Measurements from ENCODE around the gene UBE2C.
"Not testable (repeated sequence)": the region's sequence is repeated elsewhere in the genome, so short reads cannot be mapped to it uniquely, and the experiment has no call there.

The UBE2C gene

GRCh38 chr20:45812157-45813005, at the start of gene UBE2C:
Gene UBE2C (plus strand): TSS chr20:45812644. CDS start chr20:45812696, 52 bp downstream.
- TF ChIP-seq GATA1 (IDR thresholded peaks at IDR 0.05; ENCODE audit: low read depth, low read length), result no peak
- TF ChIP-seq POLR2A (IDR thresholded peaks at IDR 0.05; ENCODE audit: low read length), result peak; percentile 71
- DNase-seq, result peak; percentile 96 to 98

- DNase-seq, result not testable (repeated sequence)
Observed at GRCh38 chr20:45764618-45765282, 47.7 kb upstream of the UBE2C start.

- TF ChIP-seq GATA1 (IDR thresholded peaks at IDR 0.05; ENCODE audit: low read depth, low read length) (no peak), POLR2A (IDR thresholded peaks at IDR 0.05; ENCODE audit: low read length) (no peak)
- no peak for DNase-seq
Observed at GRCh38 chr20:45765307-45765875, 47.1 kb upstream of the UBE2C start.

- TF ChIP-seq GATA1 (IDR thresholded peaks at IDR 0.05; ENCODE audit: low read depth, low read length) (no peak), POLR2A (IDR thresholded peaks at IDR 0.05; ENCODE audit: low read length) (no peak)
- no peak for DNase-seq
Observed at GRCh38 chr20:45765980-45766379, 46.5 kb upstream of the UBE2C start.

- no peak for DNase-seq
- TF ChIP-seq GATA1 (IDR thresholded peaks at IDR 0.05; ENCODE audit: low read depth, low read length), result no peak
- no peak for TF ChIP-seq POLR2A (IDR thresholded peaks at IDR 0.05; ENCODE audit: low read length)
Observed at GRCh38 chr20:45768479-45768878, 44.0 kb upstream of the UBE2C start.

- TF ChIP-seq GATA1 (IDR thresholded peaks at IDR 0.05; ENCODE audit: low read depth, low read length) (no peak), POLR2A (IDR thresholded peaks at IDR 0.05; ENCODE audit: low read length) (no peak)
- DNase-seq, result peak; percentile 79 to 89
Observed at GRCh38 chr20:45771182-45771759, 41.2 kb upstream of the UBE2C start.

- DNase-seq, result no peak
- no peak for TF ChIP-seq POLR2A (IDR thresholded peaks at IDR 0.05; ENCODE audit: low read length)
Observed at GRCh38 chr20:45772693-45773092, 39.8 kb upstream of the UBE2C start.

- TF ChIP-seq POLR2A (IDR thresholded peaks at IDR 0.05; ENCODE audit: low read length), result no peak
- no peak for DNase-seq
Observed at GRCh38 chr20:45774945-45775344, 37.5 kb upstream of the UBE2C start.

GRCh38 chr20:45775411-45775810, 37.0 kb upstream of the UBE2C start:
- DNase-seq, result no peak
- TF ChIP-seq GATA1 (IDR thresholded peaks at IDR 0.05; ENCODE audit: low read depth, low read length) (no peak), POLR2A (IDR thresholded peaks at IDR 0.05; ENCODE audit: low read length) (no peak)

GRCh38 chr20:45776931-45777330, 35.5 kb upstream of the UBE2C start:
- TF ChIP-seq POLR2A (IDR thresholded peaks at IDR 0.05; ENCODE audit: low read length) (no peak), GATA1 (IDR thresholded peaks at IDR 0.05; ENCODE audit: low read depth, low read length) (no peak)
- DNase-seq, result no peak

- TF ChIP-seq POLR2A (IDR thresholded peaks at IDR 0.05; ENCODE audit: low read length), result no peak
- no peak for TF ChIP-seq GATA1 (IDR thresholded peaks at IDR 0.05; ENCODE audit: low read depth, low read length)
- DNase-seq, result peak; percentile 17 to 55
Observed at GRCh38 chr20:45779011-45779915, 33.2 kb upstream of the UBE2C start.

GRCh38 chr20:45780159-45780558, 32.3 kb upstream of the UBE2C start:
- no peak for DNase-seq
- TF ChIP-seq POLR2A (IDR thresholded peaks at IDR 0.05; ENCODE audit: low read length), result no peak
- no peak for TF ChIP-seq GATA1 (IDR thresholded peaks at IDR 0.05; ENCODE audit: low read depth, low read length)

- DNase-seq, result no peak
- TF ChIP-seq POLR2A (IDR thresholded peaks at IDR 0.05; ENCODE audit: low read length), result no peak
- TF ChIP-seq GATA1 (IDR thresholded peaks at IDR 0.05; ENCODE audit: low read depth, low read length), result no peak
Observed at GRCh38 chr20:45781391-45781931, 31.0 kb upstream of the UBE2C start.
